Neural cell (in vitro differentiated cells): ENCODE results near the gene GOLGA7B.

Experiments used
- CTCF ChIP-seq: fragments of 450-650 bp; IDR thresholded peaks from 2 replicates; pipeline ENCODE4 v1.5.1; 2014; ENCODE audit warnings: antibody characterized with exemption, mild to moderate bottlenecking, moderate library complexity; ENCODE audit not compliant: poor library complexity, severe bottlenecking
- EP300 ChIP-seq: fragments of 450-650 bp; conservative IDR thresholded peaks from 2 replicates; pipeline ENCODE4 v1.6.1; 2014; ENCODE audit warnings: antibody characterized with exemption, mild to moderate bottlenecking, moderate library complexity; ENCODE audit not compliant: poor library complexity, severe bottlenecking
- EZH2 ChIP-seq: fragments of 200-600, 300-800 bp; shearing (Covaris generic), sonication (generic); IDR thresholded peaks from 2 replicates; pipeline ENCODE4 v1.6.1; 2014; ENCODE audit warnings: antibody characterized with exemption, low read length, borderline replicate concordance, mild to moderate bottlenecking; ENCODE audit not compliant: insufficient read depth, poor library complexity, severe bottlenecking
- POLR2AphosphoS5 ChIP-seq: IDR thresholded peaks from 2 replicates; pipeline ENCODE4 v1.6.1; 2012

GRCh38 chr10:97822261-97822687 is 27.4 kb upstream of the GOLGA7B start:
- TF ChIP-seq CTCF = no peak
- TF ChIP-seq POLR2AphosphoS5 = no peak
- TF ChIP-seq EP300 = no peak
- TF ChIP-seq EZH2 = no peak
